Activated T-cell treated with anti-CD3 and anti-CD28 coated beads, Interleukin-2, amount 50 U/mL, for 72 hours (primary cell): ENCODE data around the gene TEX53. TPM values are rescaled to one million over a fixed set of nuclear protein-coding genes. Genes with fewer than 3 reads are reported as not detected.

Experiments used
- ATAC-seq, 2 donors: fragments of 150-1000 bp; cut with Tn5 transposase; replicated peaks in 1 of 2; 2 replicates each; pipeline ENCODE4 v1.10.0; 2021; ENCODE audit warnings: moderate library complexity in 2 of 2, mild to moderate bottlenecking in 1 of 2
- DNase-seq, 2 donors: peaks; one replicate each; pipeline ENCODE4 v3.0.0; 2021 to 2022; ENCODE audit warnings: mixed read lengths in 1 of 2
- H3K27ac Mint-ChIP-seq: one replicate; pipeline ENCODE4 v1.8.0; 2022; ENCODE audit warnings: mild to moderate bottlenecking, moderate library complexity, mixed read lengths
- H3K27me3 Mint-ChIP-seq: one replicate; pipeline ENCODE4 v1.8.0; 2022; ENCODE audit warnings: low read depth, mixed read lengths
- H3K36me3 Mint-ChIP-seq, 2 donors: one replicate each; pipeline ENCODE4 v1.8.0; 2022; ENCODE audit warnings: mixed read lengths in 2 of 2, mild to moderate bottlenecking in 1 of 2; ENCODE audit not compliant: insufficient read depth in 2 of 2
- H3K4me1 Mint-ChIP-seq: one replicate; pipeline ENCODE4 v1.8.0; 2022; ENCODE audit warnings: low read depth, mixed read lengths
- H3K4me3 Mint-ChIP-seq, 2 donors: one replicate each; pipeline ENCODE4 v1.8.0; 2022; ENCODE audit warnings: mild to moderate bottlenecking in 2 of 2, mixed read lengths in 2 of 2, moderate library complexity in 2 of 2
- H3K9me3 Mint-ChIP-seq, 2 donors: one replicate each; pipeline ENCODE4 v1.8.0; 2022; ENCODE audit warnings: mixed read lengths in 2 of 2
- total RNA-seq, 2 donors: library from RNA; stranded (reverse); gene quantifications; one replicate each; pipeline ENCODE4 v1.2.3, GENCODE V29; 2022

Gene TEX53
- total RNA-seq, 2 donors from 2014 or later, result not detected

DNA sequence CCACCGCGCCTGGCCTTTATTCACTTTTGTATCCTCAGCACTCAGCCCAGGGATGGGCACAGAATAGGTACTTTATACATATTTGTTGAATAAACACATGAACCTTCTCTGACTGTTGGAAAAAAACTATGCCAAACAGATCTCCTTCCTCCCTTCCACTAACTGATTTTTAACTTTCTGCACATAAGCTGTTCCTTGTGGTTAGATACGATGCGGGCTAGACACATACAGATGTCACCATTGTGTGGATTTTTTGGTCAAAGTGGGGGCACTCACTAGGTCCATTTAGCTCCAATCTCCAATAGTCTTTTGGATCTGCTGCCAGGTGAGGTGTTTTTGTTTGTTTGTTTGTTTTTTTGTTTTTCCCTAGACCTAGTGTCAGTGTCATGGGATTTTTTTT lies 19.3 kb upstream of the TEX53 start:
- Mint-ChIP-seq H3K4me3 (no peak overlapping the region), H3K4me1 (peaks cover 57% of the 10 kb centered on the region), H3K27ac (no peak overlapping the region), H3K9me3 (peaks cover 0 to 3% of the 10 kb centered on the region in 2 donors), H3K36me3 (peaks cover 1 to 6% of the 10 kb centered on the region in 2 donors), H3K27me3 (peaks cover 10% of the 10 kb centered on the region)
- no peak for DNase-seq
- no peak for ATAC-seq

DNA sequence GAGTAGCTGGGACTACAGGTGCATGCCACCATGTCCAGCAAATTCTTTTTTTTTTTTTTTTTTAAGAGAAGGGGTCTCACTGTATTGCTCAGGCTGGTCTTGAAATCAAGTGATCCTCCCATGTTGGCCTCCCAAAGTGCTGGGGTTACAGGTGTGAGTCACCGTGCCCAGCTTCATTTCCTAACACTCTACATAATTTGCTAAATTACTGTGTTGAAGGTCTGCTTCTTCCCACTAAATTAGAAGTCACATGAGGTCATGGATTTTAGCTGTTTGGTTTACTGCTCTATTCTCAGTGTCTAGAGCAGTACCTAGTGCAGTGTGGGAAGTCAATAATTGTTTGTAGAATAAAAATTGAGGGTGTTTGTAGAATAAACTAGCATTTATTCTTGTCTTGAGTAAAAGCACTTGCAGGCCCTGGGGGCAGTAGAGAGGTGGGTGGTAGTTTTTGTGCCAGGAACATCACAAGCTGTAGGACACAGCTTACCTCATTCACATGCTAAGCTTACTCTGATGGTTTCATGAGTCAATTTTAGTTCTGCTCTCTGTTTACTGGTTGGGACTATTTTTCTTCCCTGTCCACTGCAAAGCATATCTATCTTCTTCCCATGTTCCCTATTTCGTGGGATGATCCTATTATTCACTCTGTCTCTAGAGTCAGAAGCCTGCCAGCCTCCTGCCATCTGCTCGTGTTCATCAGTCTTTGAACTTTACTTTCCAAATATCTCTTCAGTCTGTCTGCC lies 17.4 kb upstream of the TEX53 start:
- no peak overlapping the region for H3K27ac Mint-ChIP-seq
- peaks cover 10% of the 10 kb centered on the region for H3K27me3 Mint-ChIP-seq
- DNase-seq (no peak), ATAC-seq (peak; percentile 66 to 77)
- peaks cover 0 to 3% of the 10 kb centered on the region in 2 donors for H3K9me3 Mint-ChIP-seq
- no peak overlapping the region for H3K4me3 Mint-ChIP-seq
- H3K36me3 Mint-ChIP-seq, result peaks cover 1 to 6% of the 10 kb centered on the region in 2 donors
- H3K4me1 Mint-ChIP-seq, result peaks cover 38% of the 10 kb centered on the region

DNA sequence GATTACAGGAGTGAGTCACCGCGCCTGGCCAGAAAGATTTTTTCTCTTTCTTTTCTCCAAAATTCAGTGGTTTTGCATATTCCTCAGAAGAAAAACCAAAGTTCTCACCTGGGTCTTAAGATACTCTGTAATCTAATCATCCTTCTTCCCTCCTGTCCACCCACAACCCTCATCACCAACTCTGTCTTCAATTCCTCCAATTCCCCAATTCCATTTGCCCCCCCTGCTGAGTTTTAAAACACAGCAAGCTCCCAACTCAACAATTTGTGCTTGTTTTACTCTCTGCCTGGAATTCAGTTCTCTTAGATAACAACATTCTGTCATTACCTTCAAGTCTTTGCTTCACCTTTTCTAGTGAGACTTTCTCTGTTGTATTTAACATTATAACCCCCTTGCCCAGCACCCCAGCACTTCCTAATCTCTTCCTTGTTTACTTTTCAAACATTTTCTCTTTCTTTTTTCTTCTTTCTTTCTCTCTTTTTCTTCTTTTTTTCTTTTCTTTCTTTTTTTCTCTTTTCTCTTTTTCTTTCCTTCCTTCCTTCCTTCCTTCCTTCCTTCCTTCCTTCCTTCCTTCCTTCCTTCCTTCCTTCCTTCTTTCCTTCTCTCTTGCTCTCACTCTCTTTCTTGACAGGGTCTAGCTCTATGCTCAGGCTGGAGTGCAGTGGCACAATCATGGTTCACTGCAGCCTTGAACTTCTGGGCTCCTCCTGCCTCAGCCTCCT lies 16.6 kb upstream of the TEX53 start:
- Mint-ChIP-seq H3K27ac (no peak overlapping the region), H3K9me3 (peaks cover 0 to 3% of the 10 kb centered on the region in 2 donors), H3K4me1 (peaks cover 38% of the 10 kb centered on the region), H3K36me3 (peaks cover 1 to 6% of the 10 kb centered on the region in 2 donors), H3K4me3 (no peak overlapping the region), H3K27me3 (peaks cover 10% of the 10 kb centered on the region)
- DNase-seq (no peak), ATAC-seq (no peak)

DNA sequence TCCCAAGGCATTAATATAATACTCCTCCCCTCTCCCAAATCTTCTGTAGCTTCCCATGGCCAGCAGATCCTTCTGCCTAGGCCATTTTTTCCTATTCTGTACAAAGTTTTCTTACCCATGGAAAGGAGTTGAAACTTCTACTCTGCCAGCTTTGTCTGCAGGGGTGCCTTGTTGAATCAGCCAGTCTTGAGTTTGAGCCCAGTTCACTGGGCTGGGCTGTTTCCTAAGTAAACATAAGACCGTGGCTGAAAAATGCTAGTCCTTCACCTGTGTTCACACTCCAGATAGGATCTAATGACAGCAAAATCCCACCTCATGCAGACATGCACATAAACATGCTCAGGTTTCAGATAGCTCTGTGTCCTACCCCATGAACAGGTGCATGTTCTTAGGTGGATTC lies 14.0 kb upstream of the TEX53 start:
- DNase-seq (no peak), ATAC-seq (no peak)
- Mint-ChIP-seq H3K36me3 (peaks cover 1 to 6% of the 10 kb centered on the region in 2 donors), H3K27me3 (peaks cover 10% of the 10 kb centered on the region), H3K27ac (no peak overlapping the region), H3K4me1 (peaks cover 30% of the 10 kb centered on the region), H3K4me3 (no peak overlapping the region), H3K9me3 (peaks cover 0 to 3% of the 10 kb centered on the region in 2 donors)

DNA sequence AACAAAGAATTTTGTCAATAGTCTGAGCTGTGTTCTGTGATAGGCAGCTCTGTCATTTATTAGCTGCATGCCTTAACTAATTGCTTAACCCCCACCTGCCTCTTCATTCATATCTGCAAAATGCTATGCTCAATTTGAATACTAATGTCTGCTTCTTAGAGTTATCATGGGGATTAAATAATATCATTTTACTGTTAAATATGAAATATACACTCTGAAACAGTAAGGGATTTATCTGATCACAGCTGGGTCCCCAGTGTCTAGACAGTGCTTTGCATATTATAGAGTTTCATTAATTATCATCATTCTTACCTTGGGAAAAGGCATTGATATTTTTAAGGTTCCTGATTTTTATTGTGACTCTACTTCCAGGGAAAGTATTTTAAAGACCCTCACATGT lies 12.4 kb upstream of the TEX53 start:
- DNase-seq, result no peak
- H3K36me3 Mint-ChIP-seq, result peaks cover 1 to 6% of the 10 kb centered on the region in 2 donors
- ATAC-seq, result no peak
- peaks cover 0 to 3% of the 10 kb centered on the region in 2 donors for H3K9me3 Mint-ChIP-seq
- no peak overlapping the region for H3K27ac Mint-ChIP-seq
- peaks cover 15% of the 10 kb centered on the region for H3K27me3 Mint-ChIP-seq
- H3K4me3 Mint-ChIP-seq, result no peak overlapping the region
- H3K4me1 Mint-ChIP-seq, result peaks cover 21% of the 10 kb centered on the region

DNA sequence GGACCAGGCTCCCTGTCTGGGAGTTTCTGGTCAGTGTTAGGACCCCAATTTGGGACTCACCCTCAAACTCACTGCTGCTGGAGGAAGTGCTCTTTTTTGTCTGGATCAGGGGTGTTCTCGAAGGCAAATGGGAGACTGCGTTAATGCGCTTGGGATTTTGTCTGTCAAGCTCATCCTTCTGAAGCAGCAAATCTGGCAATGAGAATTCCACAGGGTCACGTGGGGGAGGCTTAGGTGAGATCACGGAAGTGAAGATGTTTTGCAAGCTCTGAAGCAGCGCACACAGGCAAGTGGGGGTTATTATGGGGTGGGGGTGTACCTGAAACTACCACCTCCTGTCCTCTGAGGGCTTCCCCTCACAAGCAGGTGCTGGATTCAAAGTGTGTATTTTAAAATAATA lies 10.5 kb upstream of the TEX53 start:
- Mint-ChIP-seq H3K27ac (no peak overlapping the region), H3K4me3 (no peak overlapping the region)

DNA sequence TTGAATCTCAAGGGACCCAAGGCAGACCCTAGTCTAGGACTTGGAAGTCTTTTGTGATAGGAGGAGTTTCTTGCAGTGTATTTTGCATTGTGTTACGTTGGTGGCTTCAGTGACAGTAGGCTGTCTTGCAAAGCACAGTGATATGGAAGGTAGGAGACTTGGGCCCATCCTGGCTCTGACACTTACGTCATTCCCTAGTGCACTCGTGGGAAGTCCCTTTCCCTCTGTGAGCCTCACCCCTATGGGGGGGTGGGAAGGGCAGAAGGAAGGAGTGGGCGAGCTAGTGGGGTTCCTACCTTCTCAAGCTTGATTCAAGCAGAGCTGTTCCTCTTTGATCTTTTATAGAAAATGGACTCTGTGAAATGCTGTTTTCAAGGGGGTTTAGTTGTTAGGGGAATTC lies 9.2 kb upstream of the TEX53 start:
- no peak overlapping the region for H3K4me3 Mint-ChIP-seq
- H3K4me1 Mint-ChIP-seq, result peaks cover 15% of the 10 kb centered on the region
- no peak overlapping the region for H3K27ac Mint-ChIP-seq
- ATAC-seq, result peak; percentile 24 to 48
- no peaks in the 10 kb centered on the region for H3K36me3 Mint-ChIP-seq
- peaks cover 11% of the 10 kb centered on the region for H3K27me3 Mint-ChIP-seq
- H3K9me3 Mint-ChIP-seq, result no peaks in the 10 kb centered on the region
- no peak for DNase-seq

More for the DNA sequence above, 10.5 kb upstream of the TEX53 start:
- peaks cover 10% of the 10 kb centered on the region for H3K4me1 Mint-ChIP-seq
- peaks cover 11% of the 10 kb centered on the region for H3K27me3 Mint-ChIP-seq
- ATAC-seq, result no peak
- DNase-seq, result no peak
- no peaks in the 10 kb centered on the region for H3K9me3 Mint-ChIP-seq
- H3K36me3 Mint-ChIP-seq, result peaks cover 0 to 1% of the 10 kb centered on the region in 2 donors

DNA sequence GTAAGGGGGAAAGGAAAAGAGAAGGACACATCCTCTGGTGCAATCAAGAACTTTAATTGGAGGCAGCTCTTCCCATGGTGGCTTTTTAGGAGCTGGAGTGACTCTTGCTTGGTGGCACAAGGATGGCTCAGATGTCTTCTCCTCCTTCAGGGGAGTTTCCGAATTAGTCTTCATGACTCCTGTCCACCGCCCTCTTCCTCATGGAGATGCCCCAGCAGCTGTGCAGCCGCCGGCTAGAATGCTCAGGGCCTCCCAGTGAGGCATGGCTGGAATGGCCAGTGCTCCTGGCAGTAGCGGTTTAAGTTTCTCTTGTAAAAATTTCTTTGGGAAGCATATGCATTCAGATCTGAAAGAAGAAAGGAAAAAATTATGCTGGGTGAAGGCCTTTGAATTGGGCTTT lies 8.8 kb upstream of the TEX53 start:
- no peak overlapping the region for H3K27ac Mint-ChIP-seq

DNA sequence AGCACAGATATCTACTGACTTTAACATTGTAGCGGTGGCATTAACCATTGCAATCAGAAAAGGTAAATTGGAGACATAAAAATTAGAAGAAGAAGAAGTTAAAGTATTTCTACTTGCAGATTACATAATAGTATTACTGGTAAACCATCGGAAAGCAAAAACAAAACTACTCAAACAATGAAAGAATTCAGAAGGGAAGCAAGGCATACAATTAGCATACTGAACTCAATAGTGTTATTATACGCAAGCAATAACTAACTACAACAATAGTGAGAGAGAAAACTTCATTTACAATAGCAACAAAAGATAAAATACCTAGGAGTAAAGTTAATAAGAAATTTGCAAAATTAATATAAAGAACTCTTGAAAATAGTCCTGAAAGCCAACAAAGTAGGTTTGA lies 6.6 kb upstream of the TEX53 start:
- DNase-seq, result no peak
- H3K4me1 Mint-ChIP-seq, result peaks cover 15% of the 10 kb centered on the region
- no peaks in the 10 kb centered on the region for H3K36me3 Mint-ChIP-seq
- H3K27ac Mint-ChIP-seq, result no peak overlapping the region
- H3K9me3 Mint-ChIP-seq, result no peaks in the 10 kb centered on the region
- no peak for ATAC-seq
- no peak overlapping the region for H3K4me3 Mint-ChIP-seq
- H3K27me3 Mint-ChIP-seq, result peaks cover 11% of the 10 kb centered on the region

More for the DNA sequence above, 8.8 kb upstream of the TEX53 start:
- Mint-ChIP-seq H3K36me3 (no peaks in the 10 kb centered on the region), H3K4me3 (no peak overlapping the region), H3K27me3 (peaks cover 11% of the 10 kb centered on the region), H3K4me1 (peaks cover 15% of the 10 kb centered on the region), H3K9me3 (no peaks in the 10 kb centered on the region)
- DNase-seq, result no peak
- ATAC-seq, result no peak

DNA sequence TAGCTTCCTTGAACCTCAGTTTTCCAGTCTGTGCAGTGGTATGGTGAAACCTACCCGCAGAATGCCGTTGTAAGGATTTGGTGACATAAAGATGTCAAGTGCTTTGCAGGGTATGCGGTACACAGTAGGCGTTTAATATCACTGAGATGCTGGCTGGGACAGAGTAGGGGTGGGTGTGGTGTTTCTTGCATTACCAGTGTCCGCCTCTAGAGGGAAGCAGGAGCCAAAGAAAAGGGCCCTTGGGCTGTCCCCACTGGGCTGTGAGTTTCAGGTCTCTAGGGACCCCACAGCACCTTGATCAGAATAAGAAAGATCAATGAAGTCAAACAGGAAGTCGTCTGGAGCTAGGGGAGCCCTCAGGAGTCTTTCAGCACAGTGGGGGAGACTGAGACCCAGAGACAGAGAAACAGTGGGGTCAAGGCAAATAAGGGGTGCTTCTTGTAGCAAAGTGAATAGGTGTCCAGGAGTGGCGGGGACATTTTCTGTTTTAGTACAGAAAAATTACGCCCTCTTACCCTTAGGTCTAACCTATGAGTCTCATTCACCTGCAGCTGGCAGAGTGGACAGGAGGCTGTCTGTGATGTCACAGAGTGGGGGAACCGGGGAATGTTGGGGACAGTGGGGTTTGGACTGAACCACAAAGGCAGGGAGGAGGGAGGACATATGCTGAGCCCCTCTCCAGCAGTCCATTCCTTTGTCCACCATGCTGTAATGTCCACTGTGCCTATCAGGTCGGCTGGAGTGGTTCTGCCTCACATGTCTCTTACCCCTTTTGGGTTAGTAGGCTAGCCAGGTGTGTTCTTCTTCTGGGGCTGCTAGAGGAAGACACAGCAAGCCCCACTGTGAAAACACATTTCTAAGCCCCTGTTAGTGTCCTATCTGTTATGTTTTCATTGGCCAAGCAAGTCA lies 4.7 kb upstream of the TEX53 start:
- Mint-ChIP-seq H3K9me3 (no peaks in the 10 kb centered on the region), H3K4me3 (no peak overlapping the region), H3K36me3 (no peaks in the 10 kb centered on the region), H3K4me1 (peaks cover 13% of the 10 kb centered on the region), H3K27ac (no peak overlapping the region), H3K27me3 (peaks cover 11% of the 10 kb centered on the region)
- peak; percentile 89 to 90 for ATAC-seq
- DNase-seq, result peak; percentile 76 to 79

DNA sequence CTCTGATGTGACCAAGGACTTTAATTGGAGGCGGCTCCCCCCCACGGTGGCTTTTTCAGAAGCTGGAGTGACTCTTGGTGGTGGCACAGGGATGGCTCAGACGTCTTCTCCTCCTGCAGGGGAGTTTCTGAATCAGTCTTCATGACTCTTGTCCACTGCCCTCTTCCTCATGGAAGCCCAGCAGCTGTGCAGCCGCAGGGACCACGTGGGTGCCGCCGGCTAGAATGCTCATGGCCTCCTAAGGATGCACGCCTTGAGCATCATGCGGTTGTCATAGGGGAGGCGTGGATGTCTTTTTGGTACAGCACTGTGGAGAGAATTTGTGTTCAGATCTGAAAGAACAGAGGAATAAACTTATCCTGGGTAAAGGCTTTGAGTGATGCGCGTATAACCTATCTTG lies 1.3 kb downstream of the TEX53 start:
- no peak overlapping the region for H3K4me3 Mint-ChIP-seq
- no peaks in the 10 kb centered on the region for H3K27me3 Mint-ChIP-seq
- peaks cover 20% of the 10 kb centered on the region for H3K4me1 Mint-ChIP-seq
- ATAC-seq, result no peak
- no peak for DNase-seq
- no peaks in the 10 kb centered on the region for H3K36me3 Mint-ChIP-seq
- H3K27ac Mint-ChIP-seq, result no peak overlapping the region
- H3K9me3 Mint-ChIP-seq, result no peaks in the 10 kb centered on the region

DNA sequence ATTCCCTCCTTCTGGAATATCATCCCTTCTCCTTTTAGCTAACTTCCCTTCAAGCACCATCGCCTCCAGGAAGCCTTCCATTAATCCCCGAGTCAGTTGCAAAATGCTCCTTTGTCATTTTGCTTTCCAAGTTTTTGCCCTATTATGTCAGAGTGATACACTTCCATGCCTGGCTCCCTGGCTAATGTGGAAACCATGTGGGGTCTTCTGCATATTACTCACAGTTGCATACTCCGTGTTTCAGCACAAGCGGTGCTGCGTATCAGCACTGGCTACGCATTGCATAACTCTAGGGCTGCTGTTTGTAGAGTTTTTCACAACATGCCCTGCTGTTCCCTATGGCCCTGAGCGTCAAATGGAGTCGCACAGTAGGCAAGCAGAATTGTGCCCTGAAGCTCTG lies 1.9 kb downstream of the TEX53 start:
- ATAC-seq (no peak), DNase-seq (no peak)
- Mint-ChIP-seq H3K27ac (no peak overlapping the region), H3K36me3 (no peaks in the 10 kb centered on the region), H3K9me3 (no peaks in the 10 kb centered on the region), H3K4me3 (no peak overlapping the region), H3K4me1 (peaks cover 20% of the 10 kb centered on the region), H3K27me3 (no peaks in the 10 kb centered on the region)
